Measurements from ENCODE around the gene AP3B1.

Gene AP3B1
- long read RNA-seq, full-length matches to known transcripts, result 64 of 201 reads
- long read RNA-seq, partial matches to known transcripts, result 121 of 201 reads
- long read RNA-seq, other reads (novel, unspliced or antisense), result 16 of 201 reads

- no peaks in the 10 kb centered on the region for H3K27me3 ChIP-seq (ENCODE audit: insufficient read depth, poor library complexity, severe bottlenecking)
- H3K4me3 ChIP-seq (replicated peaks; ENCODE audit: insufficient read depth, low read length), result peak within 1 kb of the TSS; percentile 74
- peak within 1 kb of the TSS; percentile 92 for H3K27ac ChIP-seq (replicated peaks)
- TF ChIP-seq GABPA (IDR thresholded peaks at IDR 0.05; ENCODE audit: low read depth) (0 out of 2 replicates have a peak, but pooled peaks have one; percentile 20), CTCF (IDR thresholded peaks at IDR 0.05; ENCODE audit: insufficient read depth, low read length) (no peak), POLR2AphosphoS5 (IDR thresholded peaks at IDR 0.05; ENCODE audit: low read depth) (peak; percentile 80)
- DNase-seq (ENCODE audit: low read depth in 1 of 2, low spot score in 1 of 2), result peak; percentile 72 to 93
Measured at GRCh38 chr5:78294248-78295034, at the start of gene AP3B1. TSS of gene AP3B1 (minus strand) at chr5:78294698. CDS start at chr5:78294579, 119 bp downstream.

GRCh38 chr5:78341440-78341839 is 46.9 kb upstream of the AP3B1 start:
- H3K27me3 ChIP-seq (ENCODE audit: insufficient read depth, poor library complexity, severe bottlenecking), result no peaks in the 10 kb centered on the region
- H3K27ac ChIP-seq (replicated peaks), result no peak overlapping the region
- DNase-seq (ENCODE audit: low read depth in 1 of 2, low spot score in 1 of 2), result no peak
- TF ChIP-seq CTCF (IDR thresholded peaks at IDR 0.05; ENCODE audit: insufficient read depth, low read length), result no peak
- TF ChIP-seq REST (IDR thresholded peaks at IDR 0.05; ENCODE audit: insufficient replicate concordance, low read depth), result no peak
- TF ChIP-seq SPI1 (IDR thresholded peaks at IDR 0.05; ENCODE audit: borderline replicate concordance, low read depth), result no peak
- TF ChIP-seq GABPA (IDR thresholded peaks at IDR 0.05; ENCODE audit: low read depth), result no peak
- TF ChIP-seq POLR2AphosphoS5 (IDR thresholded peaks at IDR 0.05; ENCODE audit: low read depth), result no peak
- H3K4me3 ChIP-seq (replicated peaks; ENCODE audit: insufficient read depth, low read length), result no peak overlapping the region

GRCh38 chr5:78339617-78340436 is 45.3 kb upstream of the AP3B1 start:
- H3K27ac ChIP-seq (replicated peaks), result peak overlapping the region; percentile 8; the same call in 1 of the 2 replicates
- H3K27me3 ChIP-seq (ENCODE audit: insufficient read depth, poor library complexity, severe bottlenecking), result no peaks in the 10 kb centered on the region
- peak in 1 of 2 experiments; percentile 6 for DNase-seq (ENCODE audit: low read depth in 1 of 2, low spot score in 1 of 2)
- H3K4me3 ChIP-seq (replicated peaks; ENCODE audit: insufficient read depth, low read length), result no peak overlapping the region
- TF ChIP-seq POLR2AphosphoS5 (IDR thresholded peaks at IDR 0.05; ENCODE audit: low read depth) (no peak), SPI1 (IDR thresholded peaks at IDR 0.05; ENCODE audit: borderline replicate concordance, low read depth) (no peak), GABPA (IDR thresholded peaks at IDR 0.05; ENCODE audit: low read depth) (no peak), REST (IDR thresholded peaks at IDR 0.05; ENCODE audit: insufficient replicate concordance, low read depth) (no peak), CTCF (IDR thresholded peaks at IDR 0.05; ENCODE audit: insufficient read depth, low read length) (no peak)
